HG03460 (cell line): Measurements from ENCODE around the gene ARIH2.

Experiments used
- ATAC-seq: cut with Tn5 transposase; IDR thresholded peaks from one replicate; pipeline ENCODE4 v1.9.1; 2021; ENCODE audit not compliant: unreplicated experiment

The ARIH2 gene

DNA sequence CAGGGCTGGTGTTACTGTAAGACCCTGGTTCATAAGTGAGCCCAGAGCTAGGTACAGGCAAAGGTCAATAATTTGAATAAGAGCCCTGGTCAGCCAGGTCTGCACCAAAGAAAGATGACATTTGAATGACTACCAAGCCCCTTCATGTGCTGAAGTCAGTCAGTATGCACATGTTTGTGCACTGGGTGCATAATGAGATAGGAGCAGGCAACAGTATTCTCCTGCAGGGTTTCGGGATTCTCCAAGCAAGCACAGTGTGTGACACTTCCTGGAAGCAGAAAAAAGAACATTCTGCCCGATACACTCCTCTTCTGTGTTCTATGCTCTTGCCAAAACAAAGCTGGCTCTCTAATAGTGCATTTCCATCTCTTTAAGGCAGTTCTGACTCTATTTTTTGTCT is 116.0 kb downstream of the ARIH2 start:
- no peak for ATAC-seq

DNA sequence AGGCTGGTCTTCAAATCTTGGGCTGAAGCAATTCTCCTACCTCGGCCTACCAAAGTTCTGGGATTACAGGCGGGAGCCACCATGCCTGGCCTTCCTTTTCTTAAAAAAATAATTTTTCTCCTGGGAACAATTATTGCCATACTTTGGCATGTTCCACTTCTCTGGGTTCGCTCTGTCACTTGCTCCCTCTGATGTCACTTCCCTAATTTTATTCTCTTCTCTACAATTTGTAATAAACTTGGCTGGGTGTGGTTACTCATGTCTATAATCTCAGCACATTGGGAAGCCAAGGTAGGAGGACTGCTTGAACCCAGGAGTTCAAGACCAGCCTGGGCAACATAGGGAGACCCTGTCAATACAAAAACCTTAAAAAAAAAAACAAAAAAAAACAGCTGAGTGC is 116.6 kb downstream of the ARIH2 start:
- no peak for ATAC-seq
